Vagina (tissue), 2 donors: ENCODE results near the gene KLK8. TPM values are rescaled to one million over a fixed set of nuclear protein-coding genes. Genes with fewer than 3 reads are reported as not detected.
"Not testable (repeated sequence)": the region's sequence is repeated elsewhere in the genome, so short reads cannot be mapped to it uniquely, and the experiment has no call there.

Source experiments
- DNase-seq, 2 donors: peaks; one replicate each; pipeline ENCODE4 v3.0.0-alpha.2; 2017; ENCODE audit errors: extremely low spot score in 2 of 2
- H3K27ac ChIP-seq: fragments of 200-600 bp; sonication (generic); one replicate; pipeline ENCODE4 v1.5.1; 2019
- H3K27me3 ChIP-seq: fragments of 200-600 bp; sonication (generic); one replicate; pipeline ENCODE4 v1.5.1; 2019
- H3K36me3 ChIP-seq, 2 donors: fragments of 200-600 bp; sonication (generic); one replicate each; pipeline ENCODE4 v1.5.1; 2017 to 2019
- H3K4me1 ChIP-seq: fragments of 200-600 bp; sonication (generic); one replicate; pipeline ENCODE4 v1.5.1; 2019
- H3K4me3 ChIP-seq, 2 donors: fragments of 200-600 bp; sonication (generic); 1 replicate in 1 of 2; 2 replicates in 1 of 2; pipeline ENCODE4 v1.5.1; 2016 to 2019
- H3K9me3 ChIP-seq: fragments of 200-600 bp; sonication (generic); one replicate; pipeline ENCODE4 v1.5.1; 2019
- POLR2A ChIP-seq, 2 donors: fragments of 450-650 bp; IDR thresholded peaks; one replicate each; pipeline ENCODE4 v1.6.1; 2017; ENCODE audit warnings: antibody characterized with exemption in 2 of 2, mild to moderate bottlenecking in 2 of 2, moderate library complexity in 2 of 2
- POLR2AphosphoS5 ChIP-seq, 2 donors: sonication (generic); formaldehyde crosslinking; IDR thresholded peaks; one replicate each; pipeline ENCODE4 v1.9.0; 2017; ENCODE audit warnings: antibody characterized with exemption in 2 of 2, mild to moderate bottlenecking in 2 of 2, low read depth in 1 of 2; ENCODE audit not compliant: insufficient read depth in 1 of 2
- intact Hi-C: fragments of 100-400 bp; cut with DNase I; formaldehyde crosslinking; loops from one replicate; pipeline ENCODE4 v1.15.1; 2023
- total RNA-seq: library from RNA; depleted of rRNA; stranded (reverse); fragments of >200 nt; gene quantifications from one replicate; pipeline ENCODE4 v1.2.3, GENCODE V29; 2016
- TF ChIP-seq, protein P1 (sequence below), 3 experiments: fragments of 450-650 bp in 2 of 3; fragments of 200-600 bp in 1 of 3; sonication (generic) in 1 of 3; IDR thresholded peaks; one replicate each; pipeline ENCODE4 v1.5.1; 2017 to 2019; ENCODE audit warnings: antibody characterized with exemption in 3 of 3, mild to moderate bottlenecking in 2 of 3, moderate library complexity in 2 of 3

KLK8 gene
- total RNA-seq, 1 donor from 2014 or later = 16.2 TPM

DNA sequence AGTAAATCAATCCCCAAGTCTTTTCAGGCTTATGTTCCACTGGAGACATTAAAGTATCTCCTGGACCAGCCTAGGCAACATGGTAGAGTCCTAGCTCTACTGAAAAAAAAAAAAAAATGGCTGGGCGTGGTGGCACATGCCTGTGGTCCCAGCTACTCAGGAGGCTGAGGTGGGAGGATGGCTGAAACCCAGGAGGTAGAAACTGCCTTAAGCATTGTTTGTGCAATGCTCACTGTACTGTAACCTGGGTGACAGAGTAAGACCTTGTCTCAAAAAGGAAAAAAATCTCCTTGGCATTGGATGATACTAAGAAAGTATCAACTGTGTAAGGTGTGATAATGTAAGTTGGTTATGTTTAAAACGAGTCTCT, 8.8 kb downstream of the KLK8 start:
- intact Hi-C loops = no loop called here
- TF ChIP-seq POLR2A (IDR thresholded peaks at IDR 0.05) = no peak
- no peak for TF ChIP-seq POLR2AphosphoS5 (IDR thresholded peaks at IDR 0.05; ENCODE audit: insufficient read depth in 1 of 2, low read depth in 1 of 2)
- TF ChIP-seq, protein P1, sequence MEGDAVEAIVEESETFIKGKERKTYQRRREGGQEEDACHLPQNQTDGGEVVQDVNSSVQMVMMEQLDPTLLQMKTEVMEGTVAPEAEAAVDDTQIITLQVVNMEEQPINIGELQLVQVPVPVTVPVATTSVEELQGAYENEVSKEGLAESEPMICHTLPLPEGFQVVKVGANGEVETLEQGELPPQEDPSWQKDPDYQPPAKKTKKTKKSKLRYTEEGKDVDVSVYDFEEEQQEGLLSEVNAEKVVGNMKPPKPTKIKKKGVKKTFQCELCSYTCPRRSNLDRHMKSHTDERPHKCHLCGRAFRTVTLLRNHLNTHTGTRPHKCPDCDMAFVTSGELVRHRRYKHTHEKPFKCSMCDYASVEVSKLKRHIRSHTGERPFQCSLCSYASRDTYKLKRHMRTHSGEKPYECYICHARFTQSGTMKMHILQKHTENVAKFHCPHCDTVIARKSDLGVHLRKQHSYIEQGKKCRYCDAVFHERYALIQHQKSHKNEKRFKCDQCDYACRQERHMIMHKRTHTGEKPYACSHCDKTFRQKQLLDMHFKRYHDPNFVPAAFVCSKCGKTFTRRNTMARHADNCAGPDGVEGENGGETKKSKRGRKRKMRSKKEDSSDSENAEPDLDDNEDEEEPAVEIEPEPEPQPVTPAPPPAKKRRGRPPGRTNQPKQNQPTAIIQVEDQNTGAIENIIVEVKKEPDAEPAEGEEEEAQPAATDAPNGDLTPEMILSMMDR (IDR thresholded peaks at IDR 0.05) = no peak
- DNase-seq = no peak
- Histone ChIP-seq H3K9me3 (no peaks in the 10 kb centered on the region), H3K36me3 (no peaks in the 10 kb centered on the region), H3K27ac (no peak overlapping the region), H3K27me3 (no peaks in the 10 kb centered on the region), H3K4me1 (no peaks in the 10 kb centered on the region), H3K4me3 (no peak overlapping the region)

DNA sequence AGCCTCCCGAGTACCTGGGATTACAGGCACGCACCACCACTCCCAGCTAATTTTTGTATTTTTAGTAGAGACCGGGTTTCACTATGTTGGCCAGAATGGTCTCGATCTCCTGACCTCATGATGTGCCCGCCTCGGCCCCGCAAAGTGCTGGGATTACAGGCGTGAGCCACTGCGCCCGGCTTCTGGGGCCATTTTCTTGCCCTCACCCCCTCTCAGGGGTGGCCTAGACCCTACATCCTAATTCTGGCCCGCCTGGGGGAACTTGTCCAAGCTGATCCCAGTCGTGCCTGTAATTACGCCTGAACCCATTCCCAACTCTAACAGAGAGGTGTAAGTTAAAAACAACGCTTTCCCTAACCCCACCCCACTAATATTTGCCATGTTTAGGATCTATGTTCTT, 17.0 kb downstream of the KLK8 start:
- intact Hi-C loops, H3K27me3 ChIP-seq, H3K27ac ChIP-seq: not testable (repeated sequence)

DNA sequence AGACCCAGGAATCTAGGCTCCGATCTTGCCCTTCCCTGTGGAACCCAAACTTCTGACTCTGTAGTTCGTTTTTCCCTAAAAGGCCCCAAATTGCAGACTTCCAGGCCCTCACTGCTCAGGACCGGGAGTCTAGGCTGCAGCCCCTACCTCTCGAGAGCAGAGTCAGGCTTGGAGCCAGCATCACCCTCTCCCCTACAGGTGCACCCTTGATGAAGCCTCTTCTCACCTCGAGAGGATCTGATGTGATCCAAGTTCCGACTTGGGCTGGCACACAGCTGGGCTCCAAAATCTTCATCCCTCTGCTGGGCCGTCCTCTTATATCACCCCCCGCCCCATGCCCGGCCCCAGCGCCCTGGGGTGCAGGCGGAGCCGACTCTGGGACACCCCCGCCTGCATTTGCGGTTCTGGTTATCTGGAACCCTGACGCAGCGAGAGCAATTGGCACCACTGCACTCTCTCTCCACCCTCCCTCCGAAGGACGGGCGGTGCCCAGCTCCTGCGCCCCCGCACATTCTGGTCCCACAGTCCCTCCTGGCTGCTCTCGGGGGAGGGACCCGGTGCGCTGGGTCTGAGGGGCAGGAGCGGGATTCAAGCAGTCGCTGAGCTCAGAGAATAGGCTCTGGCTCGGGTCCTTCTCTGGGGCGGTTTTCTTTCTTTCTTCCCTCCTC, 17.6 kb downstream of the KLK8 start, which contains the start of gene KLK7:
Gene KLK7 (minus strand): TSS at position 293 of the 668 bp plus-strand sequence. CDS start 1,518 bp downstream, outside the sequence.
- TF ChIP-seq POLR2AphosphoS5 (IDR thresholded peaks at IDR 0.05; ENCODE audit: insufficient read depth in 1 of 2, low read depth in 1 of 2) = no peak
- TF ChIP-seq POLR2A (IDR thresholded peaks at IDR 0.05) = no peak
- TF ChIP-seq, protein P1 (IDR thresholded peaks at IDR 0.05) = no peak
- intact Hi-C loops = no loop called here
- H3K4me1 ChIP-seq = no peaks in the 10 kb centered on the region
- no peaks in the 10 kb centered on the region for H3K9me3 ChIP-seq
- no peaks in the 10 kb centered on the region for H3K36me3 ChIP-seq
- no peaks in the 10 kb centered on the region for H3K27me3 ChIP-seq
- DNase-seq = no peak
- H3K4me3 ChIP-seq = no peak within 1 kb of the TSS
- H3K27ac ChIP-seq = no peak within 1 kb of the TSS

More for the DNA sequence above, 17.0 kb downstream of the KLK8 start:
- not testable (repeated sequence) for H3K4me1 ChIP-seq, H3K36me3 ChIP-seq, H3K9me3 ChIP-seq, H3K4me3 ChIP-seq, DNase-seq

DNA sequence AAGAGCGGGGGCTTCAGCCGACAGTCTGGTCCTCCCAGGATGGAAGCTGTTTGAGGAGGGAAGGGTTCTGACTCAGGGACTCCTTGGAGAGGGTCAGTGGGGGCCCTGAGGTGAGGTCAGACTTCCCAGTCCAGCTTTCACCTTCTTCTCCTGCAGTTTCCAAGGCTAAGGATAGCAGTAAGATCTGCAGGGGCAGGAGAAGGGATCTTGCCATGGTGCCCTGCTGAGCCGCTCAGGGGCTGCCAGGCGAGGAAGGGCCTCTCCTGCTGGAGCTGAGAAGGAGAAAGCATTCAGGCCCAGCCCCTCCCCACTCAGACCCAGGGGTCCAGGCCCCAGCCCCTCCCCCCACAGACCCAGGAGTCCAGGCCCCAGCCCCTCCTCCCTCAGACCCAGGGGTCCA, 19.2 kb downstream of the KLK8 start:
- no peak for DNase-seq
- Histone ChIP-seq H3K36me3 (no peaks in the 10 kb centered on the region), H3K4me1 (no peaks in the 10 kb centered on the region), H3K27me3 (no peaks in the 10 kb centered on the region), H3K27ac (no peak overlapping the region), H3K9me3 (no peaks in the 10 kb centered on the region), H3K4me3 (no peak overlapping the region)
- intact Hi-C loops = no loop called here
- TF ChIP-seq POLR2AphosphoS5 (IDR thresholded peaks at IDR 0.05; ENCODE audit: insufficient read depth in 1 of 2, low read depth in 1 of 2) (no peak), POLR2A (IDR thresholded peaks at IDR 0.05) (no peak)
- TF ChIP-seq, protein P1 (IDR thresholded peaks at IDR 0.05) = no peak

DNA sequence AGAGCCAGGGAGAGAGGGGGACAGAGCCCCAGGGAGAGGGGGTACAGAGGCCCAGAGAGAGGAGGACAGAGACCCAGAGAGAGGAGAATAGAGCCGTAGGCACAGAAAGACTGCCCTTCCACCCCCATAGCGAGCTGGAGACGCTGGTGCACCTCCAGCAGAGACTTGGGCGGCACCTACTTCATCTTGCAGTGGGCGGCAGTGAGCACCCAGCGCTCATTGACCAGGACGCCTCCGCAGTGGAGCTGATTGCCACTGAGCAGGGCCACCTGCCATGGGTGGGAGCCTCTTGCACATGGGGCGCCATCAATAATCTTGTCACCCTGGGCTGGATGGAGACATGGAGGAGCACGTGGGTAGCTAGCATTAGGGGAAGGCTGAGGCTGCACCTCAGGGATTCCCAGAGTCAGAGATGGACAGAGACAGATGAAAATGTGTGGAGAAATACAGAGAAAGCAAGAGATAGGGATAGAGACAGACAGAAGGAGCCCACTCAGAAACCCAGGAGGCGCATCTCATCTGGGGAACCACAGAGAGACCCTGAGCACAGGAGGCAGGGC, 19.7 kb downstream of the KLK8 start:
- no peak for DNase-seq
- Histone ChIP-seq H3K27me3 (no peaks in the 10 kb centered on the region), H3K27ac (no peak overlapping the region), H3K36me3 (no peaks in the 10 kb centered on the region), H3K4me3 (no peak overlapping the region), H3K4me1 (no peaks in the 10 kb centered on the region), H3K9me3 (no peaks in the 10 kb centered on the region)
- TF ChIP-seq, protein P1 (IDR thresholded peaks at IDR 0.05) = no peak
- no peak for TF ChIP-seq POLR2AphosphoS5 (IDR thresholded peaks at IDR 0.05; ENCODE audit: insufficient read depth in 1 of 2, low read depth in 1 of 2)
- TF ChIP-seq POLR2A (IDR thresholded peaks at IDR 0.05) = no peak
- intact Hi-C loops = no loop called here
